ENCODE measurements around the gene PAQR4.

PAQR4 gene

GRCh38 chr16:2946649-2947048 is 22.5 kb upstream of the PAQR4 start:
- DNase-seq, result no peak

- no peak for DNase-seq
Measured at GRCh38 chr16:2948807-2949704, 20.1 kb upstream of the PAQR4 start.

- DNase-seq, result no peak
Measured at GRCh38 chr16:2949705-2950352, 19.3 kb upstream of the PAQR4 start.

- no peak for DNase-seq
Measured at GRCh38 chr16:2950353-2950724, 18.8 kb upstream of the PAQR4 start.

- no peak for DNase-seq
Measured at GRCh38 chr16:2950773-2951172, 18.4 kb upstream of the PAQR4 start.

GRCh38 chr16:2952679-2953078 is 16.5 kb upstream of the PAQR4 start:
- no peak for DNase-seq

- DNase-seq, result no peak
Measured at GRCh38 chr16:2953706-2954627, 15.2 kb upstream of the PAQR4 start.

- no peak for DNase-seq
Measured at GRCh38 chr16:2954656-2955381, 14.3 kb upstream of the PAQR4 start.

- no peak for DNase-seq
Measured at GRCh38 chr16:2955438-2955778, 13.7 kb upstream of the PAQR4 start.

- no peak for DNase-seq
Measured at GRCh38 chr16:2955779-2956578, 13.2 kb upstream of the PAQR4 start.

GRCh38 chr16:2956579-2956956 is 12.6 kb upstream of the PAQR4 start:
- DNase-seq, result no peak

- no peak for DNase-seq
Measured at GRCh38 chr16:2959206-2959605, 9.9 kb upstream of the PAQR4 start.

GRCh38 chr16:2960183-2961010 is 8.8 kb upstream of the PAQR4 start:
- DNase-seq, result no peak

- no peak for DNase-seq
Measured at GRCh38 chr16:2962334-2963073, 6.6 kb upstream of the PAQR4 start.

GRCh38 chr16:2963074-2963722 is 6.0 kb upstream of the PAQR4 start:
- peak in 1 of 2 experiments; percentile 69 for DNase-seq

- DNase-seq, result peak; percentile 48 to 58
Measured at GRCh38 chr16:2963723-2964474, 5.2 kb upstream of the PAQR4 start, which contains the start of gene KREMEN2. TSS of gene KREMEN2 (plus strand) at chr16:2964275. CDS start at chr16:2964521, 246 bp downstream.

GRCh38 chr16:2964475-2965336 is 4.4 kb upstream of the PAQR4 start:
- DNase-seq, result peak; percentile 46 to 54
